Stimulated activated naive B cell treated with anti-CD40 and anti-IgM and Interleukin-4, amounts not matched to agents 10 μg/mL and 1 μg/mL and 100 μg/mL, for 72 hours (primary cell): ENCODE measurements around the gene MCM5.
"Not testable (repeated sequence)": the region's sequence is repeated elsewhere in the genome, so short reads cannot be mapped to it uniquely, and the experiment has no call there.

Experiments
- ATAC-seq, 2 donors: fragments of 150-1000 bp; cut with Tn5 transposase; replicated peaks; 2 replicates each; pipeline ENCODE4 v1.10.0; 2021; ENCODE audit warnings: moderate library complexity in 1 of 2
- DNase-seq: peaks from one replicate; pipeline ENCODE4 v3.0.0; 2021
- H3K27ac Mint-ChIP-seq: one replicate; pipeline ENCODE4 v1.8.0; 2022; ENCODE audit warnings: mild to moderate bottlenecking, mixed read lengths
- H3K27me3 Mint-ChIP-seq, 2 donors: one replicate each; pipeline ENCODE4 v1.8.0; 2022; ENCODE audit warnings: mixed read lengths in 2 of 2
- H3K36me3 Mint-ChIP-seq, 2 donors: one replicate each; pipeline ENCODE4 v1.8.0; 2022; ENCODE audit warnings: mixed read lengths in 2 of 2, mild to moderate bottlenecking in 1 of 2
- H3K4me1 Mint-ChIP-seq, 2 donors: one replicate each; pipeline ENCODE4 v1.8.0; 2022; ENCODE audit warnings: mixed read lengths in 2 of 2, mild to moderate bottlenecking in 1 of 2
- H3K4me3 Mint-ChIP-seq, 2 donors: one replicate each; pipeline ENCODE4 v1.8.0; 2022; ENCODE audit warnings: mild to moderate bottlenecking in 2 of 2, mixed read lengths in 2 of 2, moderate library complexity in 1 of 2
- H3K9me3 Mint-ChIP-seq, 2 donors: one replicate each; pipeline ENCODE4 v1.8.0; 2022; ENCODE audit warnings: mixed read lengths in 2 of 2, mild to moderate bottlenecking in 1 of 2

Gene MCM5

GRCh38 chr22:35399678-35400500, at the start of gene MCM5:
TSS of gene MCM5 (plus strand) at chr22:35400140. CDS start at chr22:35400439, 299 bp downstream.
- H3K4me3 Mint-ChIP-seq = peak within 1 kb of the TSS; percentile 93 to 99
- peak; percentile 96 for DNase-seq
- no peaks in the 10 kb centered on the region for H3K27me3 Mint-ChIP-seq
- no peaks in the 10 kb centered on the region for H3K9me3 Mint-ChIP-seq
- peak; percentile 96 to 97 for ATAC-seq
- peak within 1 kb of the TSS; percentile 100 for H3K27ac Mint-ChIP-seq
- H3K4me1 Mint-ChIP-seq = peaks cover 22 to 50% of the 10 kb centered on the region in 2 donors
- peaks cover 29 to 41% of the 10 kb centered on the region in 2 donors for H3K36me3 Mint-ChIP-seq

- Mint-ChIP-seq H3K36me3 (peaks cover 17 to 24% of the 10 kb centered on the region in 2 donors), H3K4me1 (peaks cover 53 to 68% of the 10 kb centered on the region in 2 donors), H3K9me3 (no peaks in the 10 kb centered on the region), H3K27ac (peak overlapping the region; percentile 98), H3K4me3 (peak overlapping the region; percentile 90 to 92), H3K27me3 (no peaks in the 10 kb centered on the region)
- ATAC-seq = peak; percentile 74 to 75
- DNase-seq = peak; percentile 89
Observed at GRCh38 chr22:35350539-35351503, 49.1 kb upstream of the MCM5 start.

GRCh38 chr22:35352214-35353111, 47.5 kb upstream of the MCM5 start:
- DNase-seq (peak; percentile 91), ATAC-seq (peak; percentile 77 to 78)
- H3K4me1 Mint-ChIP-seq = peaks cover 60 to 78% of the 10 kb centered on the region in 2 donors
- H3K9me3 Mint-ChIP-seq = no peaks in the 10 kb centered on the region
- peak overlapping the region; percentile 76 to 90 for H3K4me3 Mint-ChIP-seq
- H3K27ac Mint-ChIP-seq = peak overlapping the region; percentile 98
- no peaks in the 10 kb centered on the region for H3K27me3 Mint-ChIP-seq
- H3K36me3 Mint-ChIP-seq = peaks cover 8 to 11% of the 10 kb centered on the region in 2 donors

- DNase-seq (no peak), ATAC-seq (no peak)
- H3K27me3 Mint-ChIP-seq = no peaks in the 10 kb centered on the region
- H3K9me3 Mint-ChIP-seq = peaks cover 0 to 2% of the 10 kb centered on the region in 2 donors
- H3K27ac Mint-ChIP-seq = peak overlapping the region; percentile 98
- H3K4me1 Mint-ChIP-seq = peaks cover 64 to 86% of the 10 kb centered on the region in 2 donors
- peak overlapping the region; percentile 76 to 90 for H3K4me3 Mint-ChIP-seq
- H3K36me3 Mint-ChIP-seq = peaks cover 3 to 4% of the 10 kb centered on the region in 2 donors
Observed at GRCh38 chr22:35353318-35353717, 46.6 kb upstream of the MCM5 start.

- Mint-ChIP-seq H3K36me3 (peaks cover 0 to 4% of the 10 kb centered on the region in 2 donors), H3K27me3 (no peaks in the 10 kb centered on the region), H3K27ac (peak overlapping the region; percentile 98), H3K4me1 (peaks cover 60 to 88% of the 10 kb centered on the region in 2 donors), H3K9me3 (peaks cover 0 to 2% of the 10 kb centered on the region in 2 donors), H3K4me3 (peak overlapping the region in 1 of 2 donors; percentile 21)
- DNase-seq (no peak), ATAC-seq (no peak)
Observed at GRCh38 chr22:35354068-35354467, 45.9 kb upstream of the MCM5 start.

GRCh38 chr22:35357883-35358621, 41.9 kb upstream of the MCM5 start:
- Mint-ChIP-seq H3K4me1 (peaks cover 34 to 56% of the 10 kb centered on the region in 2 donors), H3K9me3 (peaks cover 0 to 2% of the 10 kb centered on the region in 2 donors), H3K27me3 (no peaks in the 10 kb centered on the region), H3K4me3 (no peak overlapping the region), H3K36me3 (peaks cover 0 to 1% of the 10 kb centered on the region in 2 donors), H3K27ac (peak overlapping the region; percentile 33)
- no peak for DNase-seq
- ATAC-seq = no peak

GRCh38 chr22:35359380-35360065, 40.4 kb upstream of the MCM5 start:
- Mint-ChIP-seq H3K27ac (no peak overlapping the region), H3K4me3 (no peak overlapping the region), H3K4me1 (peaks cover 24 to 42% of the 10 kb centered on the region in 2 donors), H3K36me3 (peaks cover 0 to 1% of the 10 kb centered on the region in 2 donors), H3K9me3 (peaks cover 0 to 2% of the 10 kb centered on the region in 2 donors), H3K27me3 (no peaks in the 10 kb centered on the region)
- ATAC-seq (no peak), DNase-seq (no peak)

GRCh38 chr22:35361001-35361558, 38.9 kb upstream of the MCM5 start:
- Mint-ChIP-seq H3K36me3 (no peaks in the 10 kb centered on the region), H3K27me3 (no peaks in the 10 kb centered on the region), H3K27ac (no peak overlapping the region), H3K9me3 (peaks cover 0 to 2% of the 10 kb centered on the region in 2 donors), H3K4me1 (peaks cover 14 to 36% of the 10 kb centered on the region in 2 donors), H3K4me3 (no peak overlapping the region)
- ATAC-seq (no peak), DNase-seq (no peak)

GRCh38 chr22:35363566-35364086, 36.3 kb upstream of the MCM5 start:
- H3K27me3 Mint-ChIP-seq = no peaks in the 10 kb centered on the region
- no peak for ATAC-seq
- no peak for DNase-seq
- H3K9me3 Mint-ChIP-seq = no peaks in the 10 kb centered on the region
- H3K27ac Mint-ChIP-seq = no peak overlapping the region
- H3K4me1 Mint-ChIP-seq = peaks cover 17 to 41% of the 10 kb centered on the region in 2 donors
- H3K4me3 Mint-ChIP-seq = no peak overlapping the region
- no peaks in the 10 kb centered on the region for H3K36me3 Mint-ChIP-seq

- H3K36me3 Mint-ChIP-seq, H3K27ac Mint-ChIP-seq, DNase-seq, H3K27me3 Mint-ChIP-seq, H3K9me3 Mint-ChIP-seq, ATAC-seq, H3K4me3 Mint-ChIP-seq: not testable (repeated sequence)
- H3K4me1 Mint-ChIP-seq = peaks cover 19 to 46% of the 10 kb centered on the region in 2 donors
Observed at GRCh38 chr22:35364230-35364629, 35.7 kb upstream of the MCM5 start.

- peak; percentile 73 for DNase-seq
- H3K36me3 Mint-ChIP-seq = peaks cover 0 to 4% of the 10 kb centered on the region in 2 donors
Observed at GRCh38 chr22:35367331-35367886, 32.5 kb upstream of the MCM5 start.

GRCh38 chr22:35368386-35368785, 31.6 kb upstream of the MCM5 start:
- DNase-seq = no peak
- H3K27ac Mint-ChIP-seq = no peak overlapping the region
- H3K4me3 Mint-ChIP-seq = no peak overlapping the region
- peaks cover 0 to 4% of the 10 kb centered on the region in 2 donors for H3K36me3 Mint-ChIP-seq
- no peak for ATAC-seq
- H3K27me3 Mint-ChIP-seq = no peaks in the 10 kb centered on the region
- peaks cover 0 to 2% of the 10 kb centered on the region in 2 donors for H3K9me3 Mint-ChIP-seq
- H3K4me1 Mint-ChIP-seq = peaks cover 23 to 65% of the 10 kb centered on the region in 2 donors

More at GRCh38 chr22:35367331-35367886, 32.5 kb upstream of the MCM5 start:
- Mint-ChIP-seq H3K9me3 (peaks cover 0 to 2% of the 10 kb centered on the region in 2 donors), H3K27me3 (no peaks in the 10 kb centered on the region), H3K4me3 (no peak overlapping the region), H3K27ac (peak overlapping the region; percentile 4), H3K4me1 (peaks cover 27 to 65% of the 10 kb centered on the region in 2 donors)
- peak; percentile 98 to 99 for ATAC-seq
